NCI-H2196 (cell line): ENCODE data around the gene CD244.
"Not testable (repeated sequence)": the region's sequence is repeated elsewhere in the genome, so short reads cannot be mapped to it uniquely, and the experiment has no call there.

Source experiments
- DNase-seq: peaks from one replicate; lab custom pipeline; 2025; ENCODE audit not compliant: unreplicated experiment; lab: John Stamatoyannopoulos, UW

CD244 gene

GRCh38 chr1:160782988-160783765 lies 79.5 kb downstream of the CD244 start:
- DNase-seq: not testable (repeated sequence)

- DNase-seq: no peak
Measured at GRCh38 chr1:160781914-160782689, 80.6 kb downstream of the CD244 start.

GRCh38 chr1:160781186-160781766 lies 81.4 kb downstream of the CD244 start:
- no peak for DNase-seq

- DNase-seq: no peak
Measured at GRCh38 chr1:160780398-160780755, 82.3 kb downstream of the CD244 start.
